WTC11 (cell line): ENCODE data around the gene TMEM245.

Experiments
- CTCF ChIP-seq: fragments of 200-600 bp; IDR thresholded peaks from 2 replicates; pipeline ENCODE4 v1.8.0; 2022; ENCODE audit warnings: antibody characterized with exemption
- TF ChIP-seq, protein P1 (sequence below): sonication (generic); formaldehyde crosslinking; conservative IDR thresholded peaks from 2 replicates; pipeline ENCODE4 v1.8.1; 2022; ENCODE audit warnings: mild to moderate bottlenecking, missing genetic modification reagents

GRCh38 chr9:109011231-109011671 lies 108.5 kb downstream of the TMEM245 start:
- TF ChIP-seq, protein P1, sequence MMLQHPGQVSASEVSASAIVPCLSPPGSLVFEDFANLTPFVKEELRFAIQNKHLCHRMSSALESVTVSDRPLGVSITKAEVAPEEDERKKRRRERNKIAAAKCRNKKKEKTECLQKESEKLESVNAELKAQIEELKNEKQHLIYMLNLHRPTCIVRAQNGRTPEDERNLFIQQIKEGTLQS = no peak
- TF ChIP-seq CTCF = no peak
